ENCODE measurements around the gene BRCC3.
"Not testable (repeated sequence)": the region's sequence is repeated elsewhere in the genome, so short reads cannot be mapped to it uniquely, and the experiment has no call there.

BRCC3 gene

GRCh38 chrX:155061760-155062159 is 9.5 kb upstream of the BRCC3 start:
- no peak for DNase-seq

- no peak for DNase-seq
These were observed 6.1 kb upstream of the BRCC3 start for GRCh38 chrX:155065035-155065734.

GRCh38 chrX:155068165-155068564 is 3.1 kb upstream of the BRCC3 start:
- DNase-seq, result no peak

- DNase-seq, result no peak
These were observed 1.9 kb upstream of the BRCC3 start for GRCh38 chrX:155069414-155069813.

GRCh38 chrX:155070038-155070437 is 1.3 kb upstream of the BRCC3 start:
- no peak for DNase-seq

GRCh38 chrX:155070663-155070974 is 689 bp upstream of the BRCC3 start:
- DNase-seq, result no peak

- DNase-seq, result no peak
These were observed 479 bp downstream of the BRCC3 start for GRCh38 chrX:155071694-155072280.

GRCh38 chrX:155086202-155086840 is 15.0 kb downstream of the BRCC3 start:
- DNase-seq, result no peak

GRCh38 chrX:155086961-155087735 is 15.8 kb downstream of the BRCC3 start:
- no peak for DNase-seq

- peak; percentile 4 for DNase-seq
These were observed 23.3 kb downstream of the BRCC3 start for GRCh38 chrX:155094468-155095061.

GRCh38 chrX:155105919-155106318 is 34.6 kb downstream of the BRCC3 start:
- no peak for DNase-seq

GRCh38 chrX:155108427-155108826 is 37.1 kb downstream of the BRCC3 start:
- DNase-seq, result no peak

GRCh38 chrX:155112171-155112570 is 40.9 kb downstream of the BRCC3 start:
- no peak for DNase-seq

GRCh38 chrX:155113097-155113496 is 41.8 kb downstream of the BRCC3 start:
- no peak for DNase-seq

GRCh38 chrX:155115174-155115819 is 44.0 kb downstream of the BRCC3 start:
- no peak for DNase-seq

- DNase-seq, result no peak
These were observed 56.2 kb downstream of the BRCC3 start for GRCh38 chrX:155127465-155127864.

- no peak for DNase-seq
These were observed 56.6 kb downstream of the BRCC3 start for GRCh38 chrX:155127940-155128339.

GRCh38 chrX:155132110-155132509 is 60.8 kb downstream of the BRCC3 start:
- no peak for DNase-seq

- no peak for DNase-seq
These were observed 62.9 kb downstream of the BRCC3 start for GRCh38 chrX:155134255-155134654.

GRCh38 chrX:155143959-155144548 is 72.7 kb downstream of the BRCC3 start:
- DNase-seq, result no peak

- no peak for DNase-seq
These were observed 73.6 kb downstream of the BRCC3 start for GRCh38 chrX:155144926-155145325.

GRCh38 chrX:155147612-155148011 is 76.3 kb downstream of the BRCC3 start:
- DNase-seq, result not testable (repeated sequence)
